ENCODE results near the gene SUDS3.
"Not testable (repeated sequence)": the region's sequence is repeated elsewhere in the genome, so short reads cannot be mapped to it uniquely, and the experiment has no call there.

The SUDS3 gene

GRCh38 chr12:118402251-118402650, 25.9 kb downstream of the SUDS3 start:
- DNase-seq (ENCODE audit: extremely low read depth, insufficient read length) = no peak
- peaks cover 17% of the 10 kb centered on the region for H3K36me3 ChIP-seq (ENCODE audit: control insufficient read depth, insufficient read depth, low read length)
- no peak for TF ChIP-seq CTCF (IDR thresholded peaks at IDR 0.05; ENCODE audit: insufficient read depth, low read length, poor library complexity, severe bottlenecking)

GRCh38 chr12:118404876-118405521, 28.6 kb downstream of the SUDS3 start:
- H3K36me3 ChIP-seq (ENCODE audit: control insufficient read depth, insufficient read depth, low read length) = peaks cover 15% of the 10 kb centered on the region
- no peak overlapping the region for H3K4me3 ChIP-seq (replicated peaks; ENCODE audit: low read depth, low read length)
- peak; percentile 71 for TF ChIP-seq CTCF (IDR thresholded peaks at IDR 0.05; ENCODE audit: insufficient read depth, low read length, poor library complexity, severe bottlenecking)
- DNase-seq (ENCODE audit: extremely low read depth, insufficient read length) = no peak
- H3K27me3 ChIP-seq (replicated peaks; ENCODE audit: control insufficient read depth, insufficient read depth, low read length) = no peaks in the 10 kb centered on the region

More at GRCh38 chr12:118402251-118402650, 25.9 kb downstream of the SUDS3 start:
- Histone ChIP-seq H3K4me3 (replicated peaks; ENCODE audit: low read depth, low read length) (no peak overlapping the region), H3K27me3 (replicated peaks; ENCODE audit: control insufficient read depth, insufficient read depth, low read length) (no peaks in the 10 kb centered on the region)

DNA sequence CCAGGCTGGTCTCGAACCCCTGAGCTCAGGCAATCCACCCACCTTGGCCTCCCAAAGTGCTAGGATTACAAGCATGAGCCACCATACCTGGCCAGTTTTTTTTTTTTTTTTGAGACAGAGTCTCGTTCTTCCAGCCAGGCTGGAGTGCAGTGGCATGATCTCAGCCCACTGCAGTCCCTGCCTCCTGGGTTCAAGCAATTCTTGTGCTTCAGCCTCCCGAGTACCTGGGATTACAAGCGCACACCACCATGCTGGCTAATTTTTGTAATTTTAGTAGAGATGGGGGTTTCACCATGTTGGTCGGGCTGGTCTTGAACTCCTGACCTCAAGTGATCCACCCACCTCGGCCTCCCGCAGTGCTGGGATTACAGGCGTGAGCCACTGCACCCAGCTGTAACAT, 31.9 kb downstream of the SUDS3 start:
- not testable (repeated sequence) for H3K4me3 ChIP-seq (replicated peaks; ENCODE audit: low read depth, low read length); DNase-seq (ENCODE audit: extremely low read depth, insufficient read length); H3K27me3 ChIP-seq (replicated peaks; ENCODE audit: control insufficient read depth, insufficient read depth, low read length)
- peaks cover 22% of the 10 kb centered on the region for H3K36me3 ChIP-seq (ENCODE audit: control insufficient read depth, insufficient read depth, low read length)

DNA sequence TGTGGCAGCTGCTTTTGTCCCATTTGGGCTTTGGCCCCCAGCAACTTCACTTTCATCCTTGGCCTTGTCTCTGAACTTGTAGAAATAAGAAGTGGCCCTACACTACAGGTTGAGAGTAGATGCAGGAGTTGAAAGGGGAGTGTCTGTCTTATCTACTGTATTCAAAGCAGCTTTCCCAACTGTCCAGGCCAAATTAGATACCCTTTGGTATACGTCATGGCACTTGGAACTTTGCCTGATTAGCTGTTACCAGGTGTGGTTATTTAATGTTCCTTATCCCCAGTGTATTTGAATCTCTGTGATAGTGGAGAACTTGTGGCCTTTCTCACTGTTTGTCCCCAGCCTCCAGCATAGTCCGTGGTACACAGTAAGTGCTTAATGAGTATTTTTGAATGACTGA, 33.5 kb downstream of the SUDS3 start:
- no peak for TF ChIP-seq CTCF (IDR thresholded peaks at IDR 0.05; ENCODE audit: insufficient read depth, low read length, poor library complexity, severe bottlenecking)
- H3K4me3 ChIP-seq (replicated peaks; ENCODE audit: low read depth, low read length) = no peak overlapping the region
- H3K36me3 ChIP-seq (ENCODE audit: control insufficient read depth, insufficient read depth, low read length) = peaks cover 26% of the 10 kb centered on the region
- no peak for DNase-seq (ENCODE audit: extremely low read depth, insufficient read length)
- H3K27me3 ChIP-seq (replicated peaks; ENCODE audit: control insufficient read depth, insufficient read depth, low read length) = no peaks in the 10 kb centered on the region

DNA sequence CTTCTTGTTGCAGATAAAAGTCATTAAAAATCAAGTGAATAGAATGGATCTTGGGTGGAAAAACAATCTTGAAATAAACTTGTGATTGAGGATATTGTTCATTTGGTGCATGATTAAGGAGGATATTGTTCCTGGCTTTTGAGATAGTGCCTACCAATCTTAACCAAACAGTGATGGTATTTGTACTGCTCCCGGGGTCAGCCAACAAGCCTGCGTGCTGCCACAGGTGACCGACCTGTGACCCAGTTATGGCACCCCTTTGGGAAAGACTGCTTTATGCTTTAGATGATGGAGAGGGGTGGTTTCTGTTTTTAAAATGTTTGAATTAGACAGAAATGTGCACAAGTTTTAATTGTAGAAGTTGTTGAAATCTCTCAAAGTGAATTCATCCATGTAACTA, 41.6 kb downstream of the SUDS3 start:
- Histone ChIP-seq H3K36me3 (ENCODE audit: control insufficient read depth, insufficient read depth, low read length) (peaks cover 11% of the 10 kb centered on the region), H3K27me3 (replicated peaks; ENCODE audit: control insufficient read depth, insufficient read depth, low read length) (no peaks in the 10 kb centered on the region), H3K4me3 (replicated peaks; ENCODE audit: low read depth, low read length) (no peak overlapping the region)
- TF ChIP-seq CTCF (IDR thresholded peaks at IDR 0.05; ENCODE audit: insufficient read depth, low read length, poor library complexity, severe bottlenecking) = no peak
- no peak for DNase-seq (ENCODE audit: extremely low read depth, insufficient read length)

DNA sequence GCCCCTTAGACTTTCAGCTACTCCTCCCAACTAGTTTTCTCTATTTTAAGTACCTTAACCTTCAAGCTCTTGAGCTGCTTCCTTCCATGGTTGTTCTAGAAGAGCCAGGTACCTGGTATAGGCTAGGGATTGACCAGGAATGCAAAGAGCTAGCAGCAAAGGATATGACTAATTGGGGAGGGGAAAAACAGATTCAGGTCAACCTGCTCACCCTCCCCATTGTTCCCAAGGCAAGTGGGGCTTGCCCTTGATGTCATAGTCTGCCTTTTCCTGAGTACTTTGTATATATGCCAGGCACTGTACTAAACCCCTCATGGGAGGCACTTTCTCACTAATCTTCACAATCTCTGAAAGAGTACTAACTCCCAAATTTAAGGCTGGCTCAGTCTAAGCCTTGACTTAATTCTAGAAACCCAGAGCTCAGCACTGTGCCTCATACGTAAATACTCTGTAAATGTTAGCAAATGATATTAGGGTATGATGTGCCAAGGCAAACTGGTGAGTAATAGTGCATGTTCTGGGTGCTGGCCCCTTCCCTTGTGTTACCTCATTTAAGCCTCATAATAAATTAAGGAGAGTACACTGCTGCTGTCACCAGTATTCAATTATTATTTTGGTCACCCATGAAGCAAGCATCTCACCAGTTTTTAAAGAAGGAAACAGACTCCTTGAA, 42.2 kb downstream of the SUDS3 start:
- no peak overlapping the region for H3K4me3 ChIP-seq (replicated peaks; ENCODE audit: low read depth, low read length)
- DNase-seq (ENCODE audit: extremely low read depth, insufficient read length) = no peak
- peaks cover 9% of the 10 kb centered on the region for H3K36me3 ChIP-seq (ENCODE audit: control insufficient read depth, insufficient read depth, low read length)
- TF ChIP-seq CTCF (IDR thresholded peaks at IDR 0.05; ENCODE audit: insufficient read depth, low read length, poor library complexity, severe bottlenecking) = no peak
- H3K27me3 ChIP-seq (replicated peaks; ENCODE audit: control insufficient read depth, insufficient read depth, low read length) = no peaks in the 10 kb centered on the region
